ENCODE data around the gene PHTF2. TPM values are rescaled to one million over a fixed set of nuclear protein-coding genes. Genes with fewer than 3 reads are reported as not detected.

PHTF2 gene
- total and polyA plus RNA-seq, 10 of the 15 experiments (the other 5 are each of a cell fraction or from before 2014, with no cell fraction given) = 12.9 to 41.8 (median 27.0) TPM

DNA sequence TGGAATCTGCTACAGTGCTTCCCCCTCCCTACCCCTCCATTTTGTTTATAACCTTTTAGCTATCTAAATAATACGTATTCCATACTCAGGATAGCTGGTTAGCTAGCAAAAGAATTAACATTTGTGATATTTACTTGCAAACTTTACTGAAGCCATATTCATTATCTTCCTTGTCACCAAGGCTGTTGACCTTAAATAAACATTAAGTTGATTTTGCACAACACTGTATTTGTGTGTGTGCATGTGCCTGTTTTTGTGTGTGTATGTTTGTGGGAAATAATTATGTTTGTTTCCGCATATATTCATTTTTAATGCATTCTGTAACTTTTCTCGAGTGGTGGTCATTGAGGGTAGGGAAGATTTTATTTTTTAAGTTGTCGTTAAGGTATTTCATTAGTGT is 16.2 kb upstream of the PHTF2 start:
- BruUV-seq (replicated peaks) = no TSS peak
- DNase-seq (ENCODE audit: low read depth, low spot score) = no peak
- ChIA-PET POLR2A (no interaction called here), CTCF (interaction anchor here (1.7 kb wide), 1 partner anchor 10 kb away, joined by 5 read pairs; no protein-coding TSS in a partner anchor), SMC1A (ENCODE audit: uncharacterized antibody, unreplicated experiment) (interaction anchor here (1.7 kb wide), 1 partner anchor 25 kb away, joined by 4 read pairs; no protein-coding TSS in a partner anchor), RAD21 (ENCODE audit: unreplicated experiment) (no interaction called here)
- Histone ChIP-seq H3K9ac (ENCODE audit: control insufficient read depth, insufficient read depth, low read length) (no peak overlapping the region), H3K36me3 (ENCODE audit: control insufficient read depth in 2 of 2, insufficient read depth in 2 of 2, low read length in 1 of 2) (peaks cover 0 to 22% of the 10 kb centered on the region in 2 experiments; a peak in 3 of 4 replicates), H3K4me2 (ENCODE audit: control insufficient read depth, insufficient read depth) (no peak overlapping the region), H3K27me3 (replicated peaks in 1 of 2; ENCODE audit: control insufficient read depth in 2 of 2, insufficient read depth in 2 of 2, low read length in 1 of 2) (no peaks in the 10 kb centered on the region), H3K9me3 (replicated peaks; ENCODE audit: control insufficient read depth, insufficient read depth, low read length) (peaks cover 9% of the 10 kb centered on the region), H3K4me3 (no peak overlapping the region), H3K27ac (ENCODE audit: control insufficient read depth, insufficient read depth) (no peak overlapping the region), H2AFZ (ENCODE audit: control insufficient read depth, low read depth, low read length) (no peak overlapping the region), H3K79me2 (ENCODE audit: control insufficient read depth, insufficient read depth, low read length) (no peaks in the 10 kb centered on the region), H4K20me1 (ENCODE audit: control insufficient read depth, insufficient read depth) (no peaks in the 10 kb centered on the region), H3K4me1 (ENCODE audit: control insufficient read depth, insufficient read depth, low read length) (no peaks in the 10 kb centered on the region)
- no peak for ATAC-seq
- WGBS (ENCODE audit: insufficient coverage, insufficient replicate concordance, low lambda C conversion rate, missing lambda C conversion rate) = 97% methylated on average over 4 of the region's 4 CpGs
- intact Hi-C loops (cut with micrococcal nuclease; ENCODE audit: unreplicated experiment) (no loop called here), in situ Hi-C loops (cut with MboI) (no loop called here)
- FAIRE-seq = no peak
- no peak for TF ChIP-seq NFXL1 (IDR thresholded peaks at IDR 0.05; ENCODE audit: borderline replicate concordance)
- no peak for TF ChIP-seq CHD4 (IDR thresholded peaks at IDR 0.05)
- TF ChIP-seq, protein P1, sequence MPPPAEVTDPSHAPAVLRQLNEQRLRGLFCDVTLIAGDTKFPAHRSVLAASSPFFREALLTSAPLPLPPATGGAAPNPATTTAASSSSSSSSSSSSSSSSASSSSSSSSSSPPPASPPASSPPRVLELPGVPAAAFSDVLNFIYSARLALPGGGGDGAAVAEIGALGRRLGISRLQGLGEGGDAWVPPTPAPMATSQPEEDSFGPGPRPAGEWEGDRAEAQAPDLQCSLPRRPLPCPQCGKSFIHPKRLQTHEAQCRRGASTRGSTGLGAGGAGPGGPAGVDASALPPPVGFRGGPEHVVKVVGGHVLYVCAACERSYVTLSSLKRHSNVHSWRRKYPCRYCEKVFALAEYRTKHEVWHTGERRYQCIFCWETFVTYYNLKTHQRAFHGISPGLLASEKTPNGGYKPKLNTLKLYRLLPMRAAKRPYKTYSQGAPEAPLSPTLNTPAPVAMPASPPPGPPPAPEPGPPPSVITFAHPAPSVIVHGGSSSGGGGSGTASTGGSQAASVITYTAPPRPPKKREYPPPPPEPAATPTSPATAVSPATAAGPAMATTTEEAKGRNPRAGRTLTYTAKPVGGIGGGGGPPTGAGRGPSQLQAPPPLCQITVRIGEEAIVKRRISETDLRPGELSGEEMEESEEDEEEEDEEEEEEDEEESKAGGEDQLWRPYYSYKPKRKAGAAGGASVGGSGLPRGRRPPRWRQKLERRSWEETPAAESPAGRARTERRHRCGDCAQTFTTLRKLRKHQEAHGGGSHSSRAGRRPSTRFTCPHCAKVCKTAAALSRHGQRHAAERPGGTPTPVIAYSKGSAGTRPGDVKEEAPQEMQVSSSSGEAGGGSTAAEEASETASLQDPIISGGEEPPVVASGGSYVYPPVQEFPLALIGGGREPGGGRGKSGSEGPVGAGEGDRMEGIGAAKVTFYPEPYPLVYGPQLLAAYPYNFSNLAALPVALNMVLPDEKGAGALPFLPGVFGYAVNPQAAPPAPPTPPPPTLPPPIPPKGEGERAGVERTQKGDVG (CRISPR knock-in tag; IDR thresholded peaks at IDR 0.05) = no peak
- no peak for TF ChIP-seq WRNIP1 (IDR thresholded peaks at IDR 0.05; ENCODE audit: borderline replicate concordance, low read depth, low read length)
- TF ChIP-seq, protein P2, sequence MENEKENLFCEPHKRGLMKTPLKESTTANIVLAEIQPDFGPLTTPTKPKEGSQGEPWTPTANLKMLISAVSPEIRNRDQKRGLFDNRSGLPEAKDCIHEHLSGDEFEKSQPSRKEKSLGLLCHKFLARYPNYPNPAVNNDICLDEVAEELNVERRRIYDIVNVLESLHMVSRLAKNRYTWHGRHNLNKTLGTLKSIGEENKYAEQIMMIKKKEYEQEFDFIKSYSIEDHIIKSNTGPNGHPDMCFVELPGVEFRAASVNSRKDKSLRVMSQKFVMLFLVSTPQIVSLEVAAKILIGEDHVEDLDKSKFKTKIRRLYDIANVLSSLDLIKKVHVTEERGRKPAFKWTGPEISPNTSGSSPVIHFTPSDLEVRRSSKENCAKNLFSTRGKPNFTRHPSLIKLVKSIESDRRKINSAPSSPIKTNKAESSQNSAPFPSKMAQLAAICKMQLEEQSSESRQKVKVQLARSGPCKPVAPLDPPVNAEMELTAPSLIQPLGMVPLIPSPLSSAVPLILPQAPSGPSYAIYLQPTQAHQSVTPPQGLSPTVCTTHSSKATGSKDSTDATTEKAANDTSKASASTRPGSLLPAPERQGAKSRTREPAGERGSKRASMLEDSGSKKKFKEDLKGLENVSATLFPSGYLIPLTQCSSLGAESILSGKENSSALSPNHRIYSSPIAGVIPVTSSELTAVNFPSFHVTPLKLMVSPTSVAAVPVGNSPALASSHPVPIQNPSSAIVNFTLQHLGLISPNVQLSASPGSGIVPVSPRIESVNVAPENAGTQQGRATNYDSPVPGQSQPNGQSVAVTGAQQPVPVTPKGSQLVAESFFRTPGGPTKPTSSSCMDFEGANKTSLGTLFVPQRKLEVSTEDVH (IDR thresholded peaks at IDR 0.05; ENCODE audit: low read depth, partially characterized antibody) = no peak
- TF ChIP-seq SUZ12 (IDR thresholded peaks at IDR 0.05; ENCODE audit: unreplicated experiment) = no peak
- TF ChIP-seq EGR1 (IDR thresholded peaks at IDR 0.05; ENCODE audit: borderline replicate concordance in 1 of 2, low read depth in 2 of 2, low read length in 2 of 2) = no peak
- TF ChIP-seq NFYB (IDR thresholded peaks at IDR 0.05; ENCODE audit: insufficient read depth, low read depth, low read length) = no peak
- no peak for TF ChIP-seq JUNB (IDR thresholded peaks at IDR 0.05)
- no peak for TF ChIP-seq NR2C2 (IDR thresholded peaks at IDR 0.05; ENCODE audit: borderline replicate concordance, control insufficient read depth, insufficient read length, low read depth)
- TF ChIP-seq, protein P3, sequence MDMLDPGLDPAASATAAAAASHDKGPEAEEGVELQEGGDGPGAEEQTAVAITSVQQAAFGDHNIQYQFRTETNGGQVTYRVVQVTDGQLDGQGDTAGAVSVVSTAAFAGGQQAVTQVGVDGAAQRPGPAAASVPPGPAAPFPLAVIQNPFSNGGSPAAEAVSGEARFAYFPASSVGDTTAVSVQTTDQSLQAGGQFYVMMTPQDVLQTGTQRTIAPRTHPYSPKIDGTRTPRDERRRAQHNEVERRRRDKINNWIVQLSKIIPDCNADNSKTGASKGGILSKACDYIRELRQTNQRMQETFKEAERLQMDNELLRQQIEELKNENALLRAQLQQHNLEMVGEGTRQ (IDR thresholded peaks at IDR 0.05; ENCODE audit: borderline replicate concordance, low read depth, low read length) = no peak
- TF ChIP-seq, protein P4, sequence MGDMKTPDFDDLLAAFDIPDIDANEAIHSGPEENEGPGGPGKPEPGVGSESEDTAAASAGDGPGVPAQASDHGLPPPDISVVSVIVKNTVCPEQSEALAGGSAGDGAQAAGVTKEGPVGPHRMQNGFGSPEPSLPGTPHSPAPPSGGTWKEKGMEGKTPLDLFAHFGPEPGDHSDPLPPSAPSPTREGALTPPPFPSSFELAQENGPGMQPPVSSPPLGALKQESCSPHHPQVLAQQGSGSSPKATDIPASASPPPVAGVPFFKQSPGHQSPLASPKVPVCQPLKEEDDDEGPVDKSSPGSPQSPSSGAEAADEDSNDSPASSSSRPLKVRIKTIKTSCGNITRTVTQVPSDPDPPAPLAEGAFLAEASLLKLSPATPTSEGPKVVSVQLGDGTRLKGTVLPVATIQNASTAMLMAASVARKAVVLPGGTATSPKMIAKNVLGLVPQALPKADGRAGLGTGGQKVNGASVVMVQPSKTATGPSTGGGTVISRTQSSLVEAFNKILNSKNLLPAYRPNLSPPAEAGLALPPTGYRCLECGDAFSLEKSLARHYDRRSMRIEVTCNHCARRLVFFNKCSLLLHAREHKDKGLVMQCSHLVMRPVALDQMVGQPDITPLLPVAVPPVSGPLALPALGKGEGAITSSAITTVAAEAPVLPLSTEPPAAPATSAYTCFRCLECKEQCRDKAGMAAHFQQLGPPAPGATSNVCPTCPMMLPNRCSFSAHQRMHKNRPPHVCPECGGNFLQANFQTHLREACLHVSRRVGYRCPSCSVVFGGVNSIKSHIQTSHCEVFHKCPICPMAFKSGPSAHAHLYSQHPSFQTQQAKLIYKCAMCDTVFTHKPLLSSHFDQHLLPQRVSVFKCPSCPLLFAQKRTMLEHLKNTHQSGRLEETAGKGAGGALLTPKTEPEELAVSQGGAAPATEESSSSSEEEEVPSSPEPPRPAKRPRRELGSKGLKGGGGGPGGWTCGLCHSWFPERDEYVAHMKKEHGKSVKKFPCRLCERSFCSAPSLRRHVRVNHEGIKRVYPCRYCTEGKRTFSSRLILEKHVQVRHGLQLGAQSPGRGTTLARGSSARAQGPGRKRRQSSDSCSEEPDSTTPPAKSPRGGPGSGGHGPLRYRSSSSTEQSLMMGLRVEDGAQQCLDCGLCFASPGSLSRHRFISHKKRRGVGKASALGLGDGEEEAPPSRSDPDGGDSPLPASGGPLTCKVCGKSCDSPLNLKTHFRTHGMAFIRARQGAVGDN (IDR thresholded peaks at IDR 0.05) = no peak
- TF ChIP-seq STAT3 (IDR thresholded peaks at IDR 0.05; ENCODE audit: low read depth, low read length) = no peak
